Hepatocyte (in vitro differentiated cells): ENCODE results near the gene ZBTB4. TPM values are rescaled to one million over a fixed set of nuclear protein-coding genes. Genes with fewer than 3 reads are reported as not detected.

Source experiments
- DNase-seq: peaks from one replicate; pipeline ENCODE4 v3.0.0-alpha.2; 2016; ENCODE audit warnings: low spot score
- H2AFZ ChIP-seq: fragments of 200-600 bp; sonication (generic); 2 replicates; pipeline ENCODE4 v1.6.0; 2016; ENCODE audit warnings: antibody characterized with exemption, mild to moderate bottlenecking
- H3K27ac ChIP-seq: fragments of 200-600 bp; sonication (generic); 2 replicates; pipeline ENCODE4 v1.5.1; 2016; ENCODE audit warnings: mild to moderate bottlenecking
- H3K27me3 ChIP-seq: fragments of 200-600 bp; sonication (generic); 2 replicates; pipeline ENCODE4 v1.6.1; 2016
- H3K36me3 ChIP-seq: fragments of 200-600 bp; sonication (generic); replicated peaks from 2 replicates; pipeline ENCODE4 v1.5.1; 2016; ENCODE audit warnings: low read depth; ENCODE audit not compliant: insufficient read depth
- H3K4me1 ChIP-seq: fragments of 200-600 bp; sonication (generic); 2 replicates; pipeline ENCODE4 v1.5.1; 2016; ENCODE audit warnings: mild to moderate bottlenecking, moderate library complexity; ENCODE audit not compliant: insufficient read depth
- H3K4me2 ChIP-seq: fragments of 200-600 bp; sonication (generic); 2 replicates; pipeline ENCODE4 v1.6.0; 2016
- H3K4me3 ChIP-seq: fragments of 200-600 bp; sonication (generic); 2 replicates; pipeline ENCODE4 v1.5.1; 2016; ENCODE audit warnings: mild to moderate bottlenecking
- H3K79me2 ChIP-seq: fragments of 200-600 bp; sonication (generic); 2 replicates; pipeline ENCODE4 v1.6.0; 2017; ENCODE audit warnings: mild to moderate bottlenecking
- H3K9me2 ChIP-seq: fragments of 200-600 bp; sonication (generic); replicated peaks from 2 replicates; pipeline ENCODE4 v1.6.0; 2017; ENCODE audit warnings: mild to moderate bottlenecking; ENCODE audit not compliant: insufficient read depth
- H3K9me3 ChIP-seq: fragments of 200-600 bp; sonication (generic); 2 replicates; pipeline ENCODE4 v1.5.1; 2016; ENCODE audit warnings: low read depth, mild to moderate bottlenecking
- H4K20me1 ChIP-seq: fragments of 200-600 bp; sonication (generic); 2 replicates; pipeline ENCODE4 v1.6.0; 2016; ENCODE audit warnings: mild to moderate bottlenecking; ENCODE audit not compliant: insufficient read depth, poor library complexity, severe bottlenecking
- CTCF ChIP-seq: fragments of 200-600 bp; sonication (generic); IDR thresholded peaks from 2 replicates; pipeline ENCODE4 v1.5.1; 2016; ENCODE audit warnings: antibody characterized with exemption, mild to moderate bottlenecking; ENCODE audit not compliant: poor library complexity
- EZH2 ChIP-seq: fragments of 200-600 bp; sonication (generic); IDR thresholded peaks from 2 replicates; pipeline ENCODE4 v1.6.1; 2016; ENCODE audit warnings: antibody characterized with exemption, mild to moderate bottlenecking, borderline replicate concordance
- EZH2phosphoT487 ChIP-seq: fragments of 200-600 bp; sonication (generic); IDR thresholded peaks from one replicate; pipeline ENCODE4 v1.6.1; 2018; ENCODE audit warnings: antibody characterized with exemption, mild to moderate bottlenecking, low read depth, moderate library complexity; ENCODE audit not compliant: unreplicated experiment, severe bottlenecking
- WGBS: methylation state at CpG from one replicate; pipeline ENCODE4 v1.1.6; 2016; ENCODE audit warnings: low lambda C conversion rate; ENCODE audit errors: missing lambda C conversion rate; 5-methylcytosine and 5-hydroxymethylcytosine counted together
- polyA plus RNA-seq: library from polyadenylated mRNA; unstranded; fragments of >200 nt; fragmentation: Nextera tagmentation; extraction: Ambion mirVana; gene quantifications from 2 replicates; pipeline ENCODE4 v1.2.1, GENCODE V29; 2016
- total RNA-seq: library from RNA; depleted of rRNA; stranded (reverse); fragments of >200 nt; gene quantifications from 2 replicates; pipeline ENCODE4 v1.2.3, GENCODE V29; 2014

ZBTB4 gene
- total and polyA plus RNA-seq, 2 experiments from 2014 or later: 20.8 to 27.1 TPM

GRCh38 chr17:7411427-7411750 is 68.0 kb downstream of the ZBTB4 start:
- H3K36me3 ChIP-seq: no peaks in the 10 kb centered on the region
- no peaks in the 10 kb centered on the region for H3K9me3 ChIP-seq
- no peaks in the 10 kb centered on the region for H4K20me1 ChIP-seq
- no peak overlapping the region for H3K4me2 ChIP-seq
- TF ChIP-seq EZH2phosphoT487: no peak
- TF ChIP-seq CTCF: no peak
- TF ChIP-seq EZH2: no peak
- H3K27me3 ChIP-seq: no peaks in the 10 kb centered on the region
- H3K4me1 ChIP-seq: no peaks in the 10 kb centered on the region
- H3K27ac ChIP-seq: no peak overlapping the region
- no peaks in the 10 kb centered on the region for H3K9me2 ChIP-seq
- no peak overlapping the region for H3K4me3 ChIP-seq
- H2AFZ ChIP-seq: no peak overlapping the region
- no peak for DNase-seq
- WGBS: 91% methylated on average over 6 of the region's 8 CpGs
- H3K79me2 ChIP-seq: no peaks in the 10 kb centered on the region

- no peaks in the 10 kb centered on the region for H3K36me3 ChIP-seq
- DNase-seq: no peak
These were observed 68.6 kb downstream of the ZBTB4 start for GRCh38 chr17:7410634-7411426.

GRCh38 chr17:7409716-7410115 is 69.7 kb downstream of the ZBTB4 start:
- Histone ChIP-seq H3K27ac (no peak overlapping the region), H3K4me2 (no peak overlapping the region), H3K79me2 (peaks cover 6% of the 10 kb centered on the region), H3K4me1 (no peaks in the 10 kb centered on the region), H3K36me3 (no peaks in the 10 kb centered on the region), H3K9me2 (no peaks in the 10 kb centered on the region), H3K27me3 (no peaks in the 10 kb centered on the region), H4K20me1 (no peaks in the 10 kb centered on the region), H2AFZ (no peak overlapping the region), H3K4me3 (no peak overlapping the region), H3K9me3 (no peaks in the 10 kb centered on the region)
- no peak for TF ChIP-seq EZH2phosphoT487
- no peak for TF ChIP-seq CTCF
- no peak for TF ChIP-seq EZH2
- WGBS: 92% methylated on average over 6 of the region's 6 CpGs
- DNase-seq: no peak

More at GRCh38 chr17:7410634-7411426, 68.6 kb downstream of the ZBTB4 start:
- 95% methylated on average over 23 of the region's 25 CpGs for WGBS
- Histone ChIP-seq H3K79me2 (peaks cover under 1% of the 10 kb centered on the region), H2AFZ (no peak overlapping the region), H3K4me3 (no peak overlapping the region), H3K4me1 (no peaks in the 10 kb centered on the region), H3K4me2 (no peak overlapping the region), H3K9me2 (no peaks in the 10 kb centered on the region), H3K9me3 (no peaks in the 10 kb centered on the region), H3K27me3 (no peaks in the 10 kb centered on the region), H3K27ac (no peak overlapping the region), H4K20me1 (no peaks in the 10 kb centered on the region)
- TF ChIP-seq CTCF: no peak
- TF ChIP-seq EZH2: no peak
- TF ChIP-seq EZH2phosphoT487: no peak

Other genes with a start within 250 kb of the ZBTB4 start
Only the 30 nearest of the 40 such genes appear.
- gene SLC2A4, start 197.9 kb downstream of the ZBTB4 start, total RNA-seq: 0.88 and 1.6 TPM in 2 replicates
- 0.42 and 0.89 TPM in 2 replicates for gene SLC2A4, start 197.9 kb downstream of the ZBTB4 start, polyA plus RNA-seq
- gene YBX2, start 185.0 kb downstream of the ZBTB4 start, total RNA-seq: 1.4 and 1.7 TPM in 2 replicates
- 1.3 and 3.0 TPM in 2 replicates for gene YBX2, start 185.0 kb downstream of the ZBTB4 start, polyA plus RNA-seq
- 267 and 331 TPM in 2 replicates for gene EIF5A, start 172.0 kb downstream of the ZBTB4 start, total RNA-seq
- 693 and 747 TPM in 2 replicates for gene EIF5A, start 172.0 kb downstream of the ZBTB4 start, polyA plus RNA-seq
- 34.5 and 50.3 TPM in 2 replicates for gene GPS2, start 164.3 kb downstream of the ZBTB4 start, total RNA-seq
- 103 and 111 TPM in 2 replicates for gene GPS2, start 164.3 kb downstream of the ZBTB4 start, polyA plus RNA-seq
- gene NEURL4, start 150.3 kb downstream of the ZBTB4 start, total RNA-seq: 9.2 and 9.6 TPM in 2 replicates
- gene NEURL4, start 150.3 kb downstream of the ZBTB4 start, polyA plus RNA-seq: 9.5 and 13.9 TPM in 2 replicates
- gene ACAP1, start 143.1 kb downstream of the ZBTB4 start, total RNA-seq: not detected in 2 replicates
- gene ACAP1, start 143.1 kb downstream of the ZBTB4 start, polyA plus RNA-seq: 10.2 and 14.6 TPM in 2 replicates
- 9.2 and 12.4 TPM in 2 replicates for gene KCTD11, start 127.5 kb downstream of the ZBTB4 start, total RNA-seq
- 14.1 and 19.6 TPM in 2 replicates for gene KCTD11, start 127.5 kb downstream of the ZBTB4 start, polyA plus RNA-seq
- not detected in 2 replicates for gene TMEM95, start 124.5 kb downstream of the ZBTB4 start, total RNA-seq
- gene TMEM95, start 124.5 kb downstream of the ZBTB4 start, polyA plus RNA-seq: not detected in 2 replicates
- gene TNK1, start 98.5 kb downstream of the ZBTB4 start, total RNA-seq: 8.4 and 11.4 TPM in 2 replicates
- 8.9 and 10.2 TPM in 2 replicates for gene TNK1, start 98.5 kb downstream of the ZBTB4 start, polyA plus RNA-seq
- 11.8 and 17.6 TPM in 2 replicates for gene PLSCR3, start 85.1 kb downstream of the ZBTB4 start, total RNA-seq
- 58.0 and 59.6 TPM in 2 replicates for gene PLSCR3, start 85.1 kb downstream of the ZBTB4 start, polyA plus RNA-seq
- 109 and 118 TPM in 2 replicates for gene TMEM256, start 75.5 kb downstream of the ZBTB4 start, total RNA-seq
- gene TMEM256, start 75.5 kb downstream of the ZBTB4 start, polyA plus RNA-seq: 105 and 109 TPM in 2 replicates
- 4.1 and 7.2 TPM in 2 replicates for gene NLGN2, start 71.8 kb downstream of the ZBTB4 start, total RNA-seq
- 4.3 and 6.6 TPM in 2 replicates for gene NLGN2, start 71.8 kb downstream of the ZBTB4 start, polyA plus RNA-seq
- not detected in 2 replicates for gene SPEM1, start 59.3 kb downstream of the ZBTB4 start, total RNA-seq
- gene SPEM1, start 59.3 kb downstream of the ZBTB4 start, polyA plus RNA-seq: 0.21 TPM in 1 of 2 replicates, not detected in the other
- not detected in 2 replicates for gene SPEM2, start 54.0 kb downstream of the ZBTB4 start, total RNA-seq
- not detected in 2 replicates for gene SPEM2, start 54.0 kb downstream of the ZBTB4 start, polyA plus RNA-seq
- gene SPEM3, start 50.8 kb downstream of the ZBTB4 start, total RNA-seq: not detected in 2 replicates
- not detected in 2 replicates for gene SPEM3, start 50.8 kb downstream of the ZBTB4 start, polyA plus RNA-seq
- 12.3 and 12.5 TPM in 2 replicates for gene TMEM102, start 44.2 kb downstream of the ZBTB4 start, total RNA-seq
- 13.7 and 13.9 TPM in 2 replicates for gene TMEM102, start 44.2 kb downstream of the ZBTB4 start, polyA plus RNA-seq
- gene FGF11, start 40.1 kb downstream of the ZBTB4 start, total RNA-seq: 1.4 and 2.7 TPM in 2 replicates
- 3.6 and 3.8 TPM in 2 replicates for gene FGF11, start 40.1 kb downstream of the ZBTB4 start, polyA plus RNA-seq
- gene CHRNB1, start 34.6 kb downstream of the ZBTB4 start, total RNA-seq: 10.9 and 12.4 TPM in 2 replicates
- 16.9 and 17.5 TPM in 2 replicates for gene CHRNB1, start 34.6 kb downstream of the ZBTB4 start, polyA plus RNA-seq
- gene SLC35G6, start 1.8 kb upstream of the ZBTB4 start, total RNA-seq: 0.24 TPM in 1 of 2 replicates, not detected in the other
- gene SLC35G6, start 1.8 kb upstream of the ZBTB4 start, polyA plus RNA-seq: 0.30 and 0.44 TPM in 2 replicates
- gene POLR2A, start 4.7 kb upstream of the ZBTB4 start, total RNA-seq: 50.2 and 74.5 TPM in 2 replicates
- 96.3 and 98.1 TPM in 2 replicates for gene POLR2A, start 4.7 kb upstream of the ZBTB4 start, polyA plus RNA-seq
- gene TNFSF12, start 69.4 kb upstream of the ZBTB4 start, total RNA-seq: 4.5 and 7.3 TPM in 2 replicates
- 8.0 and 11.3 TPM in 2 replicates for gene TNFSF12, start 69.4 kb upstream of the ZBTB4 start, polyA plus RNA-seq
- 0.90 and 11.0 TPM in 2 replicates for gene TNFSF13, start 79.1 kb upstream of the ZBTB4 start, total RNA-seq
- 2.4 and 5.4 TPM in 2 replicates for gene TNFSF13, start 79.1 kb upstream of the ZBTB4 start, polyA plus RNA-seq
- gene SENP3, start 82.3 kb upstream of the ZBTB4 start, total RNA-seq: 61.1 and 71.2 TPM in 2 replicates
- gene SENP3, start 82.3 kb upstream of the ZBTB4 start, polyA plus RNA-seq: 33.7 and 35.4 TPM in 2 replicates
- 64.0 and 75.5 TPM in 2 replicates for gene CD68, start 100.0 kb upstream of the ZBTB4 start, total RNA-seq
- 80.4 and 82.6 TPM in 2 replicates for gene CD68, start 100.0 kb upstream of the ZBTB4 start, polyA plus RNA-seq
- gene MPDU1, start 104.2 kb upstream of the ZBTB4 start, total RNA-seq: 201 and 234 TPM in 2 replicates
- gene MPDU1, start 104.2 kb upstream of the ZBTB4 start, polyA plus RNA-seq: 109 and 113 TPM in 2 replicates
- 0.13 and 0.44 TPM in 2 replicates for gene SOX15, start 110.5 kb upstream of the ZBTB4 start, total RNA-seq
- 0.89 and 0.95 TPM in 2 replicates for gene SOX15, start 110.5 kb upstream of the ZBTB4 start, polyA plus RNA-seq
- 33.0 and 33.7 TPM in 2 replicates for gene FXR2, start 135.3 kb upstream of the ZBTB4 start, total RNA-seq
- gene FXR2, start 135.3 kb upstream of the ZBTB4 start, polyA plus RNA-seq: 33.8 and 41.6 TPM in 2 replicates
- 114 and 130 TPM in 2 replicates for gene SAT2, start 148.2 kb upstream of the ZBTB4 start, total RNA-seq
- 128 and 138 TPM in 2 replicates for gene SAT2, start 148.2 kb upstream of the ZBTB4 start, polyA plus RNA-seq
- gene SHBG, start 150.5 kb upstream of the ZBTB4 start, total RNA-seq: 6.1 and 9.0 TPM in 2 replicates
- 5.3 and 10.0 TPM in 2 replicates for gene SHBG, start 150.5 kb upstream of the ZBTB4 start, polyA plus RNA-seq
- gene ATP1B2, start 171.3 kb upstream of the ZBTB4 start, total RNA-seq: 0.04 and 0.23 TPM in 2 replicates
- 2.2 and 2.5 TPM in 2 replicates for gene ATP1B2, start 171.3 kb upstream of the ZBTB4 start, polyA plus RNA-seq